OCI-LY1 (cell line): ENCODE measurements around the gene SLC16A4.

Source experiments
- CTCF ChIP-seq: fragments of 200-600 bp; sonication (generic), shearing (Covaris generic); IDR thresholded peaks from 2 replicates; pipeline ENCODE4 v1.5.1; 2017; ENCODE audit warnings: mild to moderate bottlenecking, antibody characterized with exemption, low read length, moderate library complexity, mixed read lengths
- EZH2 ChIP-seq: fragments of 200-600 bp; sonication (generic), shearing (Covaris generic); IDR thresholded peaks from 2 replicates; pipeline ENCODE4 v1.8.0; 2017; ENCODE audit warnings: borderline replicate concordance, mixed run types, mild to moderate bottlenecking, antibody characterized with exemption, low read length, moderate library complexity, mixed read lengths

GRCh38 chr1:110420874-110421793 is 30.3 kb upstream of the SLC16A4 start:
- no peak for TF ChIP-seq CTCF
- TF ChIP-seq EZH2: no peak
